Hematopoietic multipotent progenitor cell (in vitro differentiated cells): Measurements from ENCODE around the gene WDTC1. TPM values are rescaled to one million over a fixed set of nuclear protein-coding genes. Genes with fewer than 3 reads are reported as not detected.

Experiments
- DNase-seq, 3 donors: peaks; one replicate each; pipeline ENCODE4 v3.0.0-alpha.2; 2011 to 2015; ENCODE audit warnings: low read depth in 2 of 3, low spot score in 2 of 3
- total RNA-seq: library from RNA; depleted of rRNA; stranded (reverse); fragments of >200 nt; gene quantifications from one replicate; pipeline ENCODE4 v1.2.3, GENCODE V29; 2012

WDTC1 gene
- total RNA-seq, 1 donor, result 58.2 TPM

- DNase-seq, result peak in 2 of 3 donors; percentile 50 to 63
Measured at GRCh38 chr1:27332536-27333281, 98.3 kb downstream of the WDTC1 start.

GRCh38 chr1:27333717-27334279, 99.4 kb downstream of the WDTC1 start:
- DNase-seq, result no peak

GRCh38 chr1:27335506-27336422, 101.3 kb downstream of the WDTC1 start:
- no peak for DNase-seq

- DNase-seq, result no peak
Measured at GRCh38 chr1:27336756-27337155, 102.3 kb downstream of the WDTC1 start.

GRCh38 chr1:27338751-27339150, 104.3 kb downstream of the WDTC1 start:
- DNase-seq, result no peak

- DNase-seq, result no peak
Measured at GRCh38 chr1:27339213-27339612, 104.8 kb downstream of the WDTC1 start.

GRCh38 chr1:27341525-27342252, 107.3 kb downstream of the WDTC1 start, which contains the start of gene SYTL1:
TSS of gene SYTL1 (plus strand) at chr1:27342022. CDS start at chr1:27345335, 3,313 bp downstream.
- DNase-seq, result peak in 2 of 3 donors; percentile 79 to 84

GRCh38 chr1:27342391-27342777, 108.0 kb downstream of the WDTC1 start:
- DNase-seq, result peak in 1 of 3 donors; percentile 19

GRCh38 chr1:27342778-27343638, 108.6 kb downstream of the WDTC1 start:
- DNase-seq, result peak in 2 of 3 donors; percentile 82 to 83

- DNase-seq, result no peak
Measured at GRCh38 chr1:27343639-27344025, 109.2 kb downstream of the WDTC1 start.

GRCh38 chr1:27345272-27345671, 110.8 kb downstream of the WDTC1 start:
- DNase-seq, result no peak

- no peak for DNase-seq
Measured at GRCh38 chr1:27346357-27346756, 111.9 kb downstream of the WDTC1 start.

- no peak for DNase-seq
Measured at GRCh38 chr1:27346991-27347624, 112.7 kb downstream of the WDTC1 start.

GRCh38 chr1:27348861-27349783, 114.7 kb downstream of the WDTC1 start:
- DNase-seq, result peak in 1 of 3 donors; percentile 17

- peak in 1 of 3 donors; percentile 31 for DNase-seq
Measured at GRCh38 chr1:27349784-27350662, 115.6 kb downstream of the WDTC1 start.

GRCh38 chr1:27350663-27351540, 116.5 kb downstream of the WDTC1 start:
- no peak for DNase-seq
